Activated naive CD8-positive, alpha-beta T cell treated with anti-CD3 and anti-CD28 coated beads, Interleukin-2, amount 50 U/mL, for 16 hours (primary cell): ENCODE results near the gene SHPK.
A peak's percentile ranks its signal among the peaks of the same experiment; 100 is the strongest.

Experiments used
- DNase-seq: peaks from one replicate; pipeline ENCODE4 v3.0.0-alpha.2; 2020; ENCODE audit warnings: low read depth, low spot score

Gene SHPK, protein sequence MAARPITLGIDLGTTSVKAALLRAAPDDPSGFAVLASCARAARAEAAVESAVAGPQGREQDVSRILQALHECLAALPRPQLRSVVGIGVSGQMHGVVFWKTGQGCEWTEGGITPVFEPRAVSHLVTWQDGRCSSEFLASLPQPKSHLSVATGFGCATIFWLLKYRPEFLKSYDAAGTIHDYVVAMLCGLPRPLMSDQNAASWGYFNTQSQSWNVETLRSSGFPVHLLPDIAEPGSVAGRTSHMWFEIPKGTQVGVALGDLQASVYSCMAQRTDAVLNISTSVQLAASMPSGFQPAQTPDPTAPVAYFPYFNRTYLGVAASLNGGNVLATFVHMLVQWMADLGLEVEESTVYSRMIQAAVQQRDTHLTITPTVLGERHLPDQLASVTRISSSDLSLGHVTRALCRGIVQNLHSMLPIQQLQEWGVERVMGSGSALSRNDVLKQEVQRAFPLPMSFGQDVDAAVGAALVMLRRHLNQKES

DNA sequence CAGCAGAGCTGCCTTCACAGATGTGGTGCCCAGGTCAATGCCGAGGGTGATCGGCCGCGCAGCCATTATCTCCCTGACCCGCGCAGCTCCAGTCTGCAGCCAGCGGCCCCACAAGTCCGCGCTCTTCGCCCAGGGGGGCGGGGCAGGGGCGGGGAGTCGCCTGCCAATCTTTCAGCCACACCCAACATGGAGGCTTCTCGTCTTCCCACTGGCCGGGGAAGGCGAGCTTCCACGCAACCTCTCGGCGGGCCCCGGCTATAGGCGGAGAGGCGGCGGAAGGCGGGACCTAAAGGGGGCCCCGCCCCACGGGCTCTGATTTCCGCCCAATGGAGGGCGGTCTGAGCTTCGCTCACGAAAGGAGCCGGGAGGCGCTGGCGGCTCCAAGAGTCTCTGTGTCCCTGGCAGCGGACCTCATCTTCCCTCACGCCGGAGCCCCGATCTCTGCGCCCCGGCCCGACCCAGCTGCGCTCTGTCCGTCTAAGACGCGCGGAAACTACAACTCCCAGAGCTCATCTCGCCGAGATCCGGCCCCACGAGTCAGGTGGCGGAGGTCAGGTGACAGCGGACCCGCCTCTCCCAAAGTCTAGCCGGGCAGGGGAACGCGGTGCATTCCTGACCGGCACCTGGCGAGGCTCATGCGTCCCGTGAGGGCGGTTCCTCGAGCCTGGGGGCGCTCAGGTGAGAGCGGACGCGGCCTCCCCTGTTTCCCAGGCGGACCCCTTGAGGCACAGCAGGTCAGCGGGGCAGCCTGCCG is at the start of gene SHPK, which contains the start of gene CTNS:
TSS of gene SHPK (minus strand) at position 97 of the 754 bp plus-strand sequence. CDS start at position 66, 31 bp downstream.
TSS of gene CTNS (plus strand) at position 607 of the 754 bp plus-strand sequence. CDS start 3,447 bp downstream, outside the sequence.
- DNase-seq = peak; percentile 87

DNA sequence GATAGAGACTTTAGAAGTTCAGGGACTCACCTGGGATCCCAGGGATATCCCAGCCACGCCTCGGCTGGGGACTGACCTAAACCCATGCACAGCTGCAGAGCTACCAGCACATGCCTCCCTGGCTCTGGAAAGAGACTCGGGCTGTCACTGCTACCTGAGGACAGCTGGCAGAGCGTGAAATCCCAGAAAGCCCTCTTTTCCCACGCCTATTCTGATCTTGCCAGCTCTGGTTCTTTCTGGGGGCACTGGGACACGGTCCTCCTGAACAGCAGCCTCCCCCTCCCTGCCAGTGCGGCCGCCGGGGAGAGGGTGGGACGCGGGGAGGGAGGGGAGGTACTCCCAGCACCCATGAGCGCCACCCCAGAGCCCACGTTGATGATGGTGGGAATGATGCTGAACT is 49.1 kb upstream of the SHPK start:
- DNase-seq = no peak

DNA sequence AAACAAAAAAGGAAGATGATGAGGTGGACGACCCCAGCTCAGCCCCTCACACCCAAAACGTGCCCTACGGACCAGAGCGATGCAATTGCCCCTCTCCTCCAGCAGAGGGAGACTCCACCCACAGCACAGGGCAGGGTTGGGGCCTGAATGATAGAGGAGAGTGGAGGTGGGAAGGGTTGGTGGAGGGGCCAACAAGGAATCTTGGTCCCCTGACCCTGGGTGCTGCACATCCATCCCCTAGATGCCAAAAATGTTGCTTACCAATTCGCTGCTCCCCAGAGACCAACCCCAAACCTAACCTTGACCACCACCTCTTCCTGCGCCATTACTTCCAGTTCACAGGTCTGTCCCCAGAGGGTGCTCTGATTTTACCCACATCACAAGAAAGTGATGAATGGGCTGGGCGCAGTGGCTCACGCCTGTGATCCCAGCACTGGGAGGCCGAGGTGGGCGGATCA is 47.0 kb upstream of the SHPK start:
- DNase-seq = peak; percentile 27

DNA sequence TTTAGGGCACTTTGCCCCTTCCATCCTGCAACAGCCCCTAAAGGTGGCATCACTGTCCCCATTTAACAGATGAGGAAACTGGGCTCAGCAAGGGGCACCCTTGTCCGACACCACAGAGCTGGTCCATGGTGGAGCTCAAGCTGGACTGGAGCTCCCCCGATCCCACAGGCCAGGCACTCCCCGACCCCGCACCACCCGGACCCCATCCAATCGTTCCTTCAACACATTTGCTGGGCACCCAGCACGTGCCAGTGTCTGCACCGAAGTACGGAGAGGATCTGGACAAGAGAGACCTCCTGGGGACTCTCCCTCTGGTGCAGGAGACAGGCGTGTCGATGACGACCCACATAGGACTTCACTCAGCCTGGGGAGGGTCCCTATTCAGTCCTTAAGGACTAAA is 46.0 kb upstream of the SHPK start:
- DNase-seq = no peak

DNA sequence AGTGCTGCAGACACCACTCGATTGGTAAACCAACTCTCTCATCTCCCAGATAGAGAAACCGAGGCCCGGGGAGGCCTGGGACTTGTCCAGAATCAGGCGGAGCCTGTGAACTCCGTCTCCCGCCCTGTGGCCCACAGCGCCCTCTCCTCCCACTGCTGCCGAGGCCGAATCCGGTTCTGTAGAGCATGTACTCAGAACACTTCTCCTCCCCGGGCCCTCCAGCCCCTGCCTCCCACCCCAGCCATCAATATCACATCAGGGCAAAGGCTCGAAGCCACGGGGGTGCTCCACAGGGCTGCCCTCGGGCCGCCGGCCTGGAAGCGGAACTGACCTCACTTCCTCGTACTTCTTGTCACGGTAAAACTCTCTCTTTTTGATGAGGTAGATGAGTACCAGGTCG is 45.5 kb upstream of the SHPK start:
- no peak for DNase-seq

DNA sequence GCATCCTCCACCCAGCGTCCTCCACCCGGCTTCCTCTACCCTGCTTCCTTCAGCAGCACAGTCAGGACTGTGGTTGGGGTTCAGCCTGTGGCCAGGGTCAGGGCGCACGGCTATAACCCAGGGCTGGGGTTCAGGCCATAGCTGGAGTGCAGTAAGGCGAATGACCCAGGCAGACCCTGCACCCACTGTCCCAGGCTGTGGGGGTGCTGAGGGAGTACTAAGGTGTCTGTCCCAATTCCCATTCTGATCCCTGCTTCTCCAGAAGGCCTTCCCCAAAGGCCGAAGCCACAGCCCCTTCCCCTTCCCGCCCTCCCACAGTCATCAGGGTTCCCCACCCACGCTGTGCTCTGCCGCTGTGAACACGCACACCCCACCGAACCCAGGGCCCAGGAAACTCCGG is 45.0 kb upstream of the SHPK start:
- no peak for DNase-seq

DNA sequence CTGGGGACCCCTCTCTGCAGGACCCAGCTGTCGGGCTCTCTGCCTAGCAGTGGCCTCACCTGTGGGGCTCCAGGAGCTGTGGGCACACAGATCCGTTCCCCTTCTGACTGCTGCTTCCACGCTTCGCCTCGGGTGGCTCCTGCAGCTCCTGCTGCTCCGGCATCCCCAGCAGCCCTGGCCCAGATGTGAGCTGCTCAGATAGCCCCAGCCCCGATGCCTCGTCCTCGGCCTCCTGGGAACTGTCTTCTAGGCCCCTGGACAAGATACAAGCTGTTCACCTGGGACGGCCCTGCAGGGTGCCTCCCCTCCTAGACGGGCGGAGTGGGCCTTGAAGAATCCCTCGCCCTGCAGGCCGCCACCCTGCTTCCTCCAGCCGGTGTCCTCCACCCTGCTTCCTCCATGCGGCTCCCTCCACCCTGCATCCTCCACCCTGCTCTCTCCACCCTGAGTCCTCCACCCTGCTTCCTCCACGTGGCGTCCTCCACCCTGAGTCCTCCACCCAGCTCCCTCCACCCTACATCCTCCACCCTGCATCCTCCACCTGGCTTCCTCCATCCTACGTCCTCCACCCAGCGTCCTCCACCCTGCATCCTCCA is 43.6 kb upstream of the SHPK start:
- DNase-seq = no peak

DNA sequence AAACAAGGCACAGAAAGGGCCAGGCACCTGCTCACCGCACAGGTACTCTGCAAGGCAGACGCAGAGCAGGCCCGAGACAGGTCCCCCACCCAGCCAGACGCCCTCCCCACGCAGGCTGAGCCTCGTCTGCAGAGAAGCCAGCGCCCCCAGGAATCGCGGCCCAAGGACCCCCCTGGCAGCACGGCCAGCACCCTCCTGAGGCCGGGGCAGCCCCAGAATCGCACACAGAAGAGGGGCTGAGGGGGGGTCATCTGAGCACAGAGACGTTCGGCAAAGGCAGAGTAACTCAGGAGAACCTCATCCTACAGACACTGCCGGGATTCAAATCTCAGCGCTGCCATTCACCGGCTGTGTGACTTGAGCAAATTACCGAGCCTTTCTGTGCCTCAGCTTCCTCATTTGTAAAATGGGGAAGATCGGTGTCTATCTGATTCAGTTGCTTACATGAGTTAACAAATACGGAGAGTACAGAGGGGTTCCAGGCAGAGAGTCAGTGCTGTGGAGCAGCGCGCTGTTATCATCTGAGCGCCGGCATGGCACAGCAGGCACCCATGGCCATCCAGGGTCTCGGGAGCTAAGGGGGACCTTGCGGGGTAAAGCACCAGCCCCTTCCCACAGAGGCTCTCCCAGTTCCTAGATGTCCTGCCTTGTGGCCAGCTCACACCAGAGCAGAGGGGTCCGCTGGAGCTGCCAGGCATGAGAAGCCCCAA is 42.9 kb upstream of the SHPK start:
- DNase-seq = no peak

DNA sequence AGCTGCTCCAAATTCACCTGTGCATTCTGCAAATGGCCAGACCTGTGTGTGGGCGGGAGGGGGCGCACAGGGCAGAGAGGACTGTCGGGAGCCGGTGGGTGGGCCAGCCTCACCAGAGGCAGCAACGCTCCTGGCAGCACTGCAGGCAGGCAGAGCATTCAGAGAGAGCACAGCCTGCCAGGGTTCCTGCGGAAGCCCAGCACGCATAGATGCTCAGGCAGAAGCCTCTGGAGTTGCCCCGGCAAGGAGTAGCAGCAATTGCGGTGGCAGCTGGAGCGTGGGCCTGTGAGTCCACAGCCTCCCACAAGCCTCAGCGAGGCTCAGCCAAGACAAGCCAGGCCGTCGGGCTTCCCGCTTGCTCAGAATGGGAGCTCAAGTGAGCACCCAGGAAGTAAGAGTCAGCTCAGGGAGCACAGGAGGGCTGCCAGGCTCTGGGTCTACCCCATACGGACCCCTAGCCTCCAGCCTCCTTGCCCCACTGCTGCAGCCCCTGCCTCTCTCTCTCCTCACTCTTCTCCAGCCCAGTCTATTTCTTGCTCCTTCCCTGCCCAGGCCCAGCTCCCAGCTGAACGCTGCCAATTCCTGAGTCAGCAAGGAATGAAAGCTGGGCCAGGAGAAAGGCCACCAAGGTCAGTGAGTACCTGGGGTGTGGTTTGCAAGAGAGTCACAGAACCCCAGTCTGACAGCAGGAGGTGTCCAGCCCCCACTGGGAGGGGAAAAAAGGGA is 42.2 kb upstream of the SHPK start:
- no peak for DNase-seq

DNA sequence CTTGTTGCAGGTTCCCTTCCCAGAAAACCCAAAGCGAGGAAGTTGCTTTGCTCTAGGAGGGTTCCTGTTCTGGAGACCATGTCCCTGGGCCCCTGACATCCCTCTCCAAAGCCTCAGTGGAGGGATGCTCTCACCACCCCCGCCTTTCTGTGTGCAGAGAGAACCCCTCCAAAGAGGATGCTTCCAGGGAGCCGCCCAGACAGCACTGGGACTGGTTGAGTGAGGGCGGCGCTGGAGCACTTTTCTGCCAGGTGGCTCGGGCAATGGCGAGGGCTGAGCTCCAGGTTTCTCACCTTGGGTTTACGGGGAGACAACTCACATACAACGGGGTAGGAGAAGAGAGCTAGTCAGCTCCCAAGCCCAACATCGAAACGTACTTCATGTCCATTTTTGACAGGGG is 39.8 kb upstream of the SHPK start:
- DNase-seq = no peak

DNA sequence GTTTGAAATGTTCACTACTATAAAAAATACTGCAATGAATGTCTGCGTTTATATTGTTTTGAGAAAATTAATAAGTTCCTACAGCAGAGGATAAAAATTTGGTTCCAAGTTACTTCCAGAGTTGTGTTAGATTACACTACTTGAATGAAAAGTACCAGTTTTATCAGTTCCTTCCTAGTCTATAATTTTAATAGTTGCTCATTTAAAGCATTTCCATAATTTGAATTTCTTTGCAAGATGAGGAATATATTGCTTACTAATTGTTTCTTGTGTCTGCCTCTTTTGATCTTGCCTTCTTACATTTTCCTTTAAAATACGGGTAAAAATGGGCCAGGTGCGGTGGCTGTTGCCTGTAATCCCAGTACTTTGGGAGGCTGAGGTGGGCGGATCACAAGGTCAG is 36.5 kb upstream of the SHPK start:
- DNase-seq = no peak

DNA sequence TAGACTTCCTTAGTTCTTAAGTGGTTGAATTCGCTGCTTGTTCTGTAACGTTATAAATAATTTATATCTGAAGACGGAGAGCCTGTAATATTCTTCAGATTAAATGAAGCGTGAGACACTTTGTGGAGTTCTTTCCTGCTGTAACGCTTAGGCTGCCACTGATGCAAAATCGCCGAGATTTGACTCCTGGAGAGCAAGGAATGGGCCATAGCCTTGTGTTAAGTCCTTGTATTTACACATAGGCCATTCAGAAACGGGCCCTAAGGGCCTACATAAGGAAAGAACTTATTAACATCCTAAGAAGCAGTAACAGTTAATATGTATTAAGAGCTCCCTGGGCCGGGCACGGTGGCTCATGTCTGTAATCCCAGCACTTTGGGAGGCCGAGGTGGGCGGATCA is 33.5 kb upstream of the SHPK start:
- no peak for DNase-seq

DNA sequence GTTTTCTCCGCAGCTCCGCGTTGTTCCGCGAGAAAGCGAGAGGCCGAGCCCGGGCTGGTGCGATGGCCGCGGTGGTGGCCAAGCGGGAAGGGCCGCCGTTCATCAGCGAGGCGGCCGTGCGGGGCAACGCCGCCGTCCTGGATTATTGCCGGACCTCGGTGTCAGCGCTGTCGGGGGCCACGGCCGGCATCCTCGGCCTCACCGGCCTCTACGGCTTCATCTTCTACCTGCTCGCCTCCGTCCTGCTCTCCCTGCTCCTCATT is 33.0 kb upstream of the SHPK start:
- DNase-seq = no peak

DNA sequence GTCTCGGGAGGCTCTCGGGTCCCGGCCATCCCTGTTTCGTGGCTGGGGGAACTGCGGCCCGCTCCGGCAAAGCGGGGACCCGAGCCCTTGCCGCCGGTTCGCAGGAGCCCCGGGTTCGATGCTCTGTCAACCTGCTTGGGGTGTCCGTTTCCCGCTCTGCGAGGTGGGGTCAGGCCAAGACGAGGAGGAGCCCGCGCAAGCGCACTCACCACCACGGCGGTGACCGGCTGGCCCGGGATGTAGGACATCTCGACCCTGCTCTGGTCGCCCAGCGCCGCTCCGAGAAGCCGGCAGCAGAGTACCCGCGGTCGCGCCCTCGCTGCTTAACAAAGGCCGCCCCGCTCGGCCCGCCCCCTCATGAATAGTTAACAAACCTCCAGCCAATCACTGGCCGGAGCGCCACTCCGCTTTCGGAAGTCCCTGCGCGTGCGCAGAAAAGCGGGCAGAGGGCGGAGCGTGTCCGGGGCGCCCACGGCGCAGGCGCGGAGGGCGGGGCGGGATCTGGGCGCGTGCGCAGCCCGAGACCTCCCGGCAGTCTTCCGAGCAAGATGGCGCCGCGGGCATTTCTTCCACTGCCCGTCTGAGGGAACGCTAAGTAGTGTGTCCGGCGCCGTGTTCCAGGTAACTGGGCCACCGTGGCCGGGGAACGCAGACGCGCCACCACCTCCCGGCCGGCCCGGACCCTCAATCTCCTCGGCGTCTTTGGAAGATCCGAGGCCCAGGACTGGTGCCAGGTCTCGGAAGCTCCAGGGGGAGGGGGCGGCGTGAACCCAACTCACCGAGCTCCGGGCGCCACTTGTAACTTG is 32.4 kb upstream of the SHPK start, which contains the start of the genes EMC6 and TAX1BP3:
TSS of gene EMC6 (plus strand) at position 534 of the 806 bp plus-strand sequence. CDS start 335 bp downstream, outside the sequence.
TSS of gene TAX1BP3 (minus strand) at position 300 of the 806 bp plus-strand sequence. CDS start at position 248, 52 bp downstream.
- peak; percentile 93 for DNase-seq

DNA sequence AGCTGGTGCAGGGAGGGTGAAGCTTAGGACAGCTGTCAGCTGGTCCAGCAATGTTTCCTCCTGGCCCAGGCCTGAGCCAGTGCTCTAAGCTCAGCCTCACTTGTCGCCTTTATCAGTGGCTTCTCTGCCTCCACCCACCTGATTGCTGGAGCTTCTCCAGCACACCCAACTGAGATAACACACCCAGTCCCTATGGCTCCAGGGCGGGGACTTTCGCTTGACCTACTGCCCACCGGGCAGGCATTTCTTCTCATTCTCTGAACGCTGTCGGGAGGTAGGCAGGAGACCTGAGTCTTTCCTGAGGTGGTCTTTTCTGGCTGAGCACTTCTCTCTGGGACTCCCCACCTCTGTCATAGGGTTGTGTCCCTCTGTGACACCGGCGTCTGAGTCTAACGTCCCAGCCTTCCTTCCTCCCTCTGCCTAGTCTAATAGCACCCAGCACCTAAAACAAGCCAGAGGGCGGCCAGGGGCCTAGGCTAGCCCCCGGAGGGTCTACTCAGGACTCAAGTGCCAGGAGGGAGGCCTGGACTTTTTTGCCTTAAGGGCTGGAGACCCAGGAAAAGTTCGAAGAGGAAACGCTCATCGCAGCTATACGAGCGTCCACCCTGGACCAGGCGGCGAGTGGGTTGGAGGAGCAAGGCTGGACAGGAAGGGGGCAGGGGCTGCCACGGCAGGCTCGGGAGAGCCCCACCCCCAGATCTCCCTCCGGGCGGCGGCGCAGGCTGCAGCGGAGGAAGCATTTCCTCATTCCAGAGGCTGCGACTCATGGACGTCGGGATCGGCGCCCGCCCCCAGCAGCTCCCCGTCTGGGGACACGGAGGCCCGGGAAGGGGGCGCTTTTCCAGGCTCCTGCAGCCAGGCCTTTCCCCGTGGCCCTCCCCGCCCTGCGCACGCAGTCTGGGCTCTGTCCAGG is 31.6 kb upstream of the SHPK start:
- no peak for DNase-seq

DNA sequence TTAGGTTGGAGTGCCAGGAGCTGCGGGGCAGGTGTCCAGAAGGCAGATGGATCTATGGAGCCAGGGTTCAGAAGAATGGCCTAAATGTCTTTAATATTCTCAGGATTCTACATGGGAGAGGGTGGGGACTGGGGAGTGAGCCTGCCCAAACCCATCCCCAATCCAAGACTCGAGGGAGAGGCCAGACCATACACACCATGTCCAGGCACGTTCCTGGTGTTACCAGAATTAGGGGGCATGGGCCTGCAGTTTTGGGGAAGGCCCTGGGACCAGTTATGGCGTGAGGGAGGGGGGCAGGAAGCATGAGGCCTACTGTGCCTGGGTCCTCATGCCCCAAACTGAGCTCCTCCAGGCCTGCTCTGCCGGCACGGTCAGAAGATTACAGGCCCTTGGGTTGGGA is 30.5 kb upstream of the SHPK start:
- DNase-seq = no peak

DNA sequence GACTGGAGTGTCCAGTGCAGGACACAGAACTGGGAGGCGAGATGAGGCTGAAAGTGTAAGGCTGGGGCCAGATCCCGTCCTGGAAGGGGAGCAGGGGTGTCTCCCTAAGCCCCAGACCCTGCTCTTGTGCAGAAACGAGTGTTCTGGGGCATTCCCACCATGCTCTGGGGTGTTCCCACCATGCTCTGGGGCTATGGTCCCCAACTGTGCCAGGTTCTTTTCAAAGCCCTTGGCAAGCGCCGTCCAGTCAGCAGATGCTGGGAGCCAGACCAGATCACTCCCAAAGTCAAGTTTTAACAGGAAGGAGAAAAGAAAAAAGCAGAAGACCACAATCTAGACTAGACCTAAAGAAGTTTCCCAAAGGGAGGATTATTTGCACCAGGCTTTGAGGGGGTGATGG is 29.8 kb upstream of the SHPK start:
- no peak for DNase-seq

DNA sequence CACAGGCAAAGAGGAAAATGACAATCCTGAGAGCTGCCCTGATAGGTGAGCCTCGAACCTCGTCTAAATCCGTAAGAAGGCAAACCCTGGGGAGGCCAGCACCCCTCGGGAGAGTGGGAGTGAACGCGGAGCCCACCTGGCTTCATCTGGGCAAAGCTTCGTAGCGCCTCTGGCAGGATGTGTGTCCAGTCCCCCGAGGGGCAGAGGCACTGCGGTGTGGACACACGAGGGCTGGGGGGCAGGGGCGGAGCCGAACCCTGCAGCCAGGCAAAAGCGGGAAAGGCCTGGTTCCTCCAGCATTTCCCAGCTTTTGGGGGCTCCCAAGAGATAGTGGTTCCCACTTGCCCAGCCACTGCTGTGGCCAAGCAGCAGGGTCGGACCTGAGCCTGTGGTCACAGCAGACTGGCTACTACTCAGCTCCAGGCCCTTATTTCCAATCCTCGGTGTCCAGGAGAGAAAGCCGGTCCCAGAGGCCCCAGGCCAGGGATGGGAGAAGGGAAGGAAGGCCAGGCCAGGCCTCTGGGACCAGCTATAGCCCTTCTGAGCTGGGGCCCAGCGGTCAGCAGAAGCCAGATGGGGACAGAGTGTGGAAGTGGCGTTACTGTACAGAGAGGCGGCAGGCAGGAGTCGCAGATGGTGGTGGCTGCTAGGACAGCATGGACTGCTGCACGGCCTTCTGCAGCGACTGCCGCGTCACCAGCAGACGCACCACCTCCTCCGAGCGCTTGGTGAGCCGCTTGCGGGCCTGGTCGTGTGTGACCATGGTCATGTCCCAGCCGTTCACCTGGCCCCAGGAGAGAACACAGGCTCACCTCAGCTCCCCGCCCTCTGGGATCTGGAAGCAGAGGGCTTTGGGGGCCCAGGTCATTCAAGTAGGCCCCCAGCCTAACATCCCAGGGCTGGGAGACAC is 27.3 kb upstream of the SHPK start:
- no peak for DNase-seq
